IPS-18c (cell line): ENCODE data around the gene FUOM.
"Not testable (repeated sequence)": the region's sequence is repeated elsewhere in the genome, so short reads cannot be mapped to it uniquely, and the experiment has no call there.

Source experiments
- H3K4me3 ChIP-seq: 2 replicates; pipeline ENCODE4 v1.7.0; 2013; ENCODE audit warnings: low read depth, mild to moderate bottlenecking, low read length, moderate library complexity; ENCODE audit not compliant: insufficient read depth
- H3K9me3 ChIP-seq: one replicate; pipeline ENCODE4 v1.6.1; 2013; ENCODE audit warnings: mild to moderate bottlenecking, low read length, moderate library complexity; ENCODE audit not compliant: control insufficient read depth, insufficient read depth

The FUOM gene

GRCh38 chr10:133375357-133376115 lies 17.7 kb upstream of the FUOM start:
- no peaks in the 10 kb centered on the region for H3K9me3 ChIP-seq
- H3K4me3 ChIP-seq: no peak overlapping the region

- Histone ChIP-seq H3K9me3 (no peaks in the 10 kb centered on the region), H3K4me3 (peak within 1 kb of the TSS; percentile 75)
Measured at GRCh38 chr10:133373174-133374090, 15.6 kb upstream of the FUOM start, which contains the start of gene ECHS1. Gene ECHS1, minus strand, starts transcription at chr10:133373354. Its CDS starts 21 bp downstream, at chr10:133373333.

GRCh38 chr10:133372507-133372906 lies 14.7 kb upstream of the FUOM start:
- H3K9me3 ChIP-seq: no peaks in the 10 kb centered on the region
- H3K4me3 ChIP-seq: peak overlapping the region; percentile 28

- Histone ChIP-seq H3K9me3 (no peaks in the 10 kb centered on the region), H3K4me3 (no peak overlapping the region)
Measured at GRCh38 chr10:133370030-133370786, 12.4 kb upstream of the FUOM start.

GRCh38 chr10:133368153-133368552 lies 10.3 kb upstream of the FUOM start:
- no peaks in the 10 kb centered on the region for H3K9me3 ChIP-seq

GRCh38 chr10:133367461-133367860 lies 9.6 kb upstream of the FUOM start:
- not testable (repeated sequence) for H3K4me3 ChIP-seq

More at GRCh38 chr10:133368153-133368552, 10.3 kb upstream of the FUOM start:
- H3K4me3 ChIP-seq: no peak overlapping the region

GRCh38 chr10:133366751-133367150 lies 8.9 kb upstream of the FUOM start:
- Histone ChIP-seq H3K4me3 (no peak overlapping the region), H3K9me3 (no peaks in the 10 kb centered on the region)

More at GRCh38 chr10:133367461-133367860, 9.6 kb upstream of the FUOM start:
- H3K9me3 ChIP-seq: not testable (repeated sequence)

GRCh38 chr10:133366130-133366478 lies 8.3 kb upstream of the FUOM start:
- Histone ChIP-seq H3K9me3 (no peaks in the 10 kb centered on the region), H3K4me3 (no peak overlapping the region)

- no peaks in the 10 kb centered on the region for H3K9me3 ChIP-seq
- H3K4me3 ChIP-seq: no peak overlapping the region
Measured at GRCh38 chr10:133365461-133366129, 7.8 kb upstream of the FUOM start.

GRCh38 chr10:133364645-133365431 lies 7.0 kb upstream of the FUOM start:
- no peaks in the 10 kb centered on the region for H3K9me3 ChIP-seq
- no peak overlapping the region for H3K4me3 ChIP-seq

- Histone ChIP-seq H3K4me3 (no peak overlapping the region), H3K9me3 (no peaks in the 10 kb centered on the region)
Measured at GRCh38 chr10:133362846-133363245, 5.0 kb upstream of the FUOM start.

- H3K4me3 ChIP-seq: no peak overlapping the region
Measured at GRCh38 chr10:133361773-133362441, 4.1 kb upstream of the FUOM start.

GRCh38 chr10:133361227-133361626 lies 3.4 kb upstream of the FUOM start:
- peaks cover 2% of the 10 kb centered on the region for H3K9me3 ChIP-seq
- no peak overlapping the region for H3K4me3 ChIP-seq

More at GRCh38 chr10:133361773-133362441, 4.1 kb upstream of the FUOM start:
- no peaks in the 10 kb centered on the region for H3K9me3 ChIP-seq

- no peak overlapping the region for H3K4me3 ChIP-seq
- peaks cover 2% of the 10 kb centered on the region for H3K9me3 ChIP-seq
Measured at GRCh38 chr10:133359972-133360610, 2.3 kb upstream of the FUOM start.

GRCh38 chr10:133359554-133359971 lies 1.7 kb upstream of the FUOM start:
- H3K4me3 ChIP-seq: no peak overlapping the region
- peaks cover 2% of the 10 kb centered on the region for H3K9me3 ChIP-seq
